Lung (tissue), 12 donors: ENCODE data around the gene AHRR. TPM values are rescaled to one million over a fixed set of nuclear protein-coding genes. Genes with fewer than 3 reads are reported as not detected.

ENCODE experiments used
- ATAC-seq: fragments of 200-7000 bp; cut with Tn5 transposase; one replicate; pipeline ENCODE4 v1.9.1; 2020; ENCODE audit warnings: moderate number of reproducible peaks; ENCODE audit not compliant: insufficient read depth, low FRiP score
- DNase-seq, 3 donors: peaks; one replicate each; pipeline ENCODE4 v3.0.0-alpha.2; 2013 to 2017
- H3K27ac ChIP-seq, 2 donors: one replicate each; pipeline ENCODE4 v1.5.1; 2013; ENCODE audit warnings: mild to moderate bottlenecking in 2 of 2, moderate library complexity in 2 of 2, control low read depth in 1 of 2, inconsistent platforms in 1 of 2, low read depth in 1 of 2, low read length in 1 of 2
- H3K27me3 ChIP-seq, 3 donors: one replicate each; pipeline ENCODE4 v1.5.1; 2013; ENCODE audit warnings: low read length in 2 of 3; ENCODE audit not compliant: control insufficient read depth in 3 of 3, insufficient read depth in 3 of 3
- H3K36me3 ChIP-seq, 4 donors: one replicate each; pipeline ENCODE4 v1.5.1; 2013; ENCODE audit warnings: low read length in 4 of 4, mild to moderate bottlenecking in 1 of 4, moderate library complexity in 1 of 4; ENCODE audit not compliant: control insufficient read depth in 4 of 4, insufficient read depth in 4 of 4
- H3K4me1 ChIP-seq, 5 donors: one replicate each; pipeline ENCODE4 v1.5.1; 2013; ENCODE audit warnings: low read length in 5 of 5, mild to moderate bottlenecking in 2 of 5, moderate library complexity in 1 of 5; ENCODE audit not compliant: control insufficient read depth in 5 of 5, insufficient read depth in 5 of 5
- H3K4me3 ChIP-seq: one replicate; pipeline ENCODE4 v1.5.1; 2013; ENCODE audit warnings: mild to moderate bottlenecking, control low read depth, moderate library complexity
- H3K9ac ChIP-seq, 2 donors: one replicate each; pipeline ENCODE4 v1.5.1; 2013; ENCODE audit warnings: low read length in 2 of 2, control low read depth in 1 of 2; ENCODE audit not compliant: insufficient read depth in 1 of 2
- H3K9me3 ChIP-seq, 4 donors: one replicate each; pipeline ENCODE4 v1.5.1; 2013; ENCODE audit warnings: low read length in 3 of 4, mild to moderate bottlenecking in 1 of 4, moderate library complexity in 1 of 4; ENCODE audit not compliant: control insufficient read depth in 4 of 4, insufficient read depth in 3 of 4
- WGBS, 2 donors: extraction: QIAGEN DNeasy Blood & Tissue Kit; methylation state at CpG; one replicate each; pipeline ENCODE4 v1.1.7; 2013; 5-methylcytosine and 5-hydroxymethylcytosine counted together
- polyA plus RNA-seq, 2 donors: library from polyadenylated mRNA; stranded (reverse); fragments of 200-250 nt; gene quantifications; one replicate each; pipeline ENCODE4 v1.2.1, GENCODE V29; 2013
- total RNA-seq, 2 donors: library from RNA; depleted of rRNA in 1 of 2; stranded (reverse); fragments of >200 nt in 1 of 2; gene quantifications; one replicate each; pipeline ENCODE4 v1.2.1, GENCODE V29; 2014 to 2021
- TF ChIP-seq, protein P1 (sequence below): IDR thresholded peaks from 2 replicates; pipeline ENCODE4 v1.5.1; 2012; ENCODE audit warnings: mild to moderate bottlenecking; ENCODE audit errors: control extremely low read depth, extremely low read depth
- donor health status: control.
- donor health status: control.
- donor health status: Bipolar disorder and iron deficiency.
- donor health status: healthy.
- donor health status: DM: yes; HTN: yes; CAD: no.

AHRR gene
- total and polyA plus RNA-seq, 4 donors, result 0.63 to 8.8 (median 2.8) TPM

DNA sequence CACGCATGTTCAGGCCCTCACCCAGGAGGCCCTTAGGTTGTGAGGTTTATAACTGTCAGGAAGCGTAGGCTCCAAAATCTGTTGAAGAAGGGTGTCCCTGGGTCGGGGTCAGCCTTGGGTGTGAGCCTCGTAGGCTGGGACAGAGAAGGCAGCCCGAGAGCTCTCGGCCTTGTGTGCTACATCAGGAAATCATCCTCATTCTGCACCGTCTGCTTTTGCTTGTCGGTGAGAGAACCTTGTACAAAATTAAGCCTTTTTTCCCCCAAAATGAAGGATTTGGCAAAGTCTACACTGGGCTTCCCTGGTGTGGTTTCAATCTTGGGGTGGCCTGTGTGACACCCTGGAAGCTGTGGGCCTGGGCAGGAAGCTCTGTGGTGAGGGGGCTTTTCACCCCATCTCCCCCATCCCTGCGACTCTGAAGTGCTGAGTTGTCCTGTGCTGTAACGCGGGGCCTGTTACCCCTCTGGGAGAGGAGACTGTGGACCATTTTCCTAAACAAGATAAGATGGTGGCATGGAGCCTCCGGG is 55.3 kb downstream of the AHRR start:
- ATAC-seq (no peak), DNase-seq (peak in 1 of 3 donors; percentile 2)
- Histone ChIP-seq H3K27me3 (no peaks in the 10 kb centered on the region), H3K9me3 (no peaks in the 10 kb centered on the region), H3K4me1 (peaks cover 0 to 19% (median 0%) of the 10 kb centered on the region in 5 donors), H3K9ac (no peak overlapping the region), H3K4me3 (no peak overlapping the region), H3K27ac (no peak overlapping the region), H3K36me3 (peaks cover 0 to 4% (median 0%) of the 10 kb centered on the region in 4 donors)
- TF ChIP-seq, protein P1, sequence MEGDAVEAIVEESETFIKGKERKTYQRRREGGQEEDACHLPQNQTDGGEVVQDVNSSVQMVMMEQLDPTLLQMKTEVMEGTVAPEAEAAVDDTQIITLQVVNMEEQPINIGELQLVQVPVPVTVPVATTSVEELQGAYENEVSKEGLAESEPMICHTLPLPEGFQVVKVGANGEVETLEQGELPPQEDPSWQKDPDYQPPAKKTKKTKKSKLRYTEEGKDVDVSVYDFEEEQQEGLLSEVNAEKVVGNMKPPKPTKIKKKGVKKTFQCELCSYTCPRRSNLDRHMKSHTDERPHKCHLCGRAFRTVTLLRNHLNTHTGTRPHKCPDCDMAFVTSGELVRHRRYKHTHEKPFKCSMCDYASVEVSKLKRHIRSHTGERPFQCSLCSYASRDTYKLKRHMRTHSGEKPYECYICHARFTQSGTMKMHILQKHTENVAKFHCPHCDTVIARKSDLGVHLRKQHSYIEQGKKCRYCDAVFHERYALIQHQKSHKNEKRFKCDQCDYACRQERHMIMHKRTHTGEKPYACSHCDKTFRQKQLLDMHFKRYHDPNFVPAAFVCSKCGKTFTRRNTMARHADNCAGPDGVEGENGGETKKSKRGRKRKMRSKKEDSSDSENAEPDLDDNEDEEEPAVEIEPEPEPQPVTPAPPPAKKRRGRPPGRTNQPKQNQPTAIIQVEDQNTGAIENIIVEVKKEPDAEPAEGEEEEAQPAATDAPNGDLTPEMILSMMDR, result no peak
- WGBS, 2 donors, result 86 to 91% methylated on average over 12 of the region's 12 CpGs

DNA sequence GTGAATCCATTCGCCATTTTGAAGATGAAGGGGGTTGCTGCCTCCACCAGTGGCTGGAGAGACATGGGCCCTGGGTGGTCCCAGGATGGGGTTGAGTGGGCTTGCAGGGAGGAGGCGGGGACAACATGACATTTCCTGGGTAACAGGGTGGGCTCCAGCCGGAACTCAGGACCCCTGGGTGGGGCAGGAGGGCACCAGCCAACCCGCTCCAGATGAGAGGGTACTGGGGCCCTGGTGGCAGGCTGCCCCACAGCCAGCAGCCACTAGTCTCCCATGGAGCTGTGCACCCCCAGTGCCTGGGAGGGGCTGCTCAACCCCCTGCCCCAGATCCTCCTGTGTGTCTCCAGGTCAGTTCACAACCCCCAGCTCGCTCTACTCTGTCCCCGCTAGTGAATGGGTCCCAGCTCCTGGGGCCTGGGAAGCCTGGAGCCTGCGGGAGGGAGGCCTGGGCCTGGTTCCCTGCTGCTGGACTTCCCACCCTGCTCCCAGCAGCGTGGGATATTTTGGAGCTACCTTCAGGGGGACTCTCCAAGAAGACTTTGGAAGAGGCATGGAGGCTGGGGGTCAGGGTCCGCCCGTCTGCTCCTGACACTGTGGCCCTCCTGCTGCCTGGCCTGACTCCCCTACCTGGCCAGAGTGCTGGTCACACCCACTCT is 55.9 kb downstream of the AHRR start:
- no peaks in the 10 kb centered on the region for H3K27me3 ChIP-seq
- H3K9me3 ChIP-seq, result no peaks in the 10 kb centered on the region
- peaks cover 0 to 4% (median 0%) of the 10 kb centered on the region in 4 donors for H3K36me3 ChIP-seq
- ATAC-seq (no peak), DNase-seq (peak in 1 of 3 donors; percentile 9)
- no peak overlapping the region for H3K4me3 ChIP-seq
- peak overlapping the region in 1 of 2 donors; percentile 6 for H3K27ac ChIP-seq
- TF ChIP-seq, protein P1, result no peak
- no peak overlapping the region for H3K9ac ChIP-seq
- WGBS, 2 donors, result 94 to 98% methylated on average over 10 of the region's 10 CpGs
- H3K4me1 ChIP-seq, result peaks cover 0 to 14% (median 0%) of the 10 kb centered on the region in 5 donors

DNA sequence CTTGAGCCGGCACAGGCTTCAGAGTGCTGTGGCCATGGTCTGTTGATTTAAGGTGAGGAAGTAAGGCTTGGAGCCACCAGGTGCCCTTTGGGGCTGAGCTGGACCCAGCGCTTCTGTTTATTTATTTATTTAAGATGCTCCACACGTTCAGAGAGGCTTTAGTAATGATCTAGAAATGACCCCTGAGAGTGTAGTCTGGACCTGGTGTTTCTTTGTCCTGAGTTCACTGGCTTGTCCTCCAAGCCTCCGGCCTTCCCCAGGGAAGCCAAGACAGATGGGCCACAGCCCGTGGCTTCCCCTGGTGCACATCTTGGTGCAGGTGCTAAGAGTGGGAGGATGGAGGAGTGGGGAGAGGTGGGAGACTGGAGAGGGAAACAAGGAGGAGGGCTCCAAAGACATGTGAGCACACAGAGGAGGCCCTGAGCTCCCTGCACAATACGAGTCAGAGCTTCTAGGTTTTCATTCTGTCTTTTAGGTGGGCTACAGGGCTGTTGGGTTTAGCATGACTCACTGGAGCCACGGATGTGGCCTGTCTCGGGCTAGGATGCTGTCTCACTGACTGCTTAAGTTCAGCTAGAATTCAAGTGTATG is 56.9 kb downstream of the AHRR start:
- Histone ChIP-seq H3K4me1 (peaks cover 0 to 10% (median 0%) of the 10 kb centered on the region in 5 donors), H3K27ac (no peak overlapping the region), H3K36me3 (peaks cover 0 to 4% (median 0%) of the 10 kb centered on the region in 4 donors), H3K27me3 (no peaks in the 10 kb centered on the region), H3K4me3 (no peak overlapping the region), H3K9me3 (no peaks in the 10 kb centered on the region), H3K9ac (no peak overlapping the region)
- 80 to 84% methylated on average over 8 of the region's 8 CpGs for WGBS, 2 donors
- TF ChIP-seq, protein P1, result no peak
- ATAC-seq, result no peak
- DNase-seq, result peak in 1 of 3 donors; percentile 3
